ENCODE measurements around the gene ABCC9.
"Not testable (repeated sequence)": the region's sequence is repeated elsewhere in the genome, so short reads cannot be mapped to it uniquely, and the experiment has no call there.

Gene ABCC9

DNA sequence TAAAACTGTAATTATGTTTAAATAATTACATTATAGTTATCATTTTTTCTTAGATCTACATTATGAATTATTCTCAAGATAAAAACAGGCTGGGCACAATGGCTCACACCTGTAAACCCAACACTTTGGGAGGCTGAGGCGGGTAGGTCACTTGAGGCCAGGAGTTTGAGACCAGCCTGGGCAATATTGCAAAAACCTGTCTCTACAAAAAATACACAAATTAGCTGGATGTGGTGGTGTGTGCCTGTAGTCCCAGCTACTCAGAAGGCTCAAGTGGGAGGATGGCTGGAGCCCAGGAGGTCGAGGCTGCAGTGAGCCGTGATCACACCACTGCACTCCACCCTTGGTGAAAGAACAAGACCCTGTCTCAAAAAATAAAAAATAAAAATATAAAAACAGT is 126.4 kb downstream of the ABCC9 start:
- no peak overlapping the region for H4K12ac ChIP-seq (ENCODE audit: low read depth, low read length)

DNA sequence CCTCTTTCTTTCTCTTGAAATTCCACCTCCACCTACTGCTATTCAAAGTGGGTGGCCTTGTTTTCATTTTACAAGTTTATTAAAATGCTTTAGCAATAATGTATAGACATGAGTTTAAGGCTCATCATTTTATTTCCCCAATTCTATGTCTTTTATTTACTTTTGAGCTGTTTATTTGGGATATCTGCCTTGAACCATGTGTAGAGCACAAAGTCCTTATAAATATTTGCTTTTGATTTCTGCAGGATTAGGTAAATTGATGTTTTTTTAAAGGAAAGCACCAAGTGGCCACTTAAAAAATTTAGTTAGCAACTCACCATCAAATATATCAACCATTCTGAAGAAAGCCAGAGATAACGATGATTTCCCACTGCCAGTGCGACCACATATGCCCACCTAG is 126.9 kb downstream of the ABCC9 start:
- no peaks in the 10 kb centered on the region for H3K79me2 ChIP-seq (ENCODE audit: control insufficient read depth, insufficient read depth, low read length, poor library complexity)
- no peaks in the 10 kb centered on the region for H3K79me1 ChIP-seq (ENCODE audit: low read length)
- no peak overlapping the region for H3K23ac ChIP-seq (ENCODE audit: low read length)
- no peak overlapping the region for H2AK5ac ChIP-seq (ENCODE audit: low read length)
- no peak overlapping the region for H3K27ac ChIP-seq (ENCODE audit: low read depth, low read length)
- H4K91ac ChIP-seq (ENCODE audit: low read depth, low read length) = no peak overlapping the region
- H3K9me3 ChIP-seq (ENCODE audit: insufficient read depth, low read depth, low read length) = no peaks in the 10 kb centered on the region
- no peak overlapping the region for H3K9ac ChIP-seq (ENCODE audit: low read length)
- H4K12ac ChIP-seq (ENCODE audit: low read depth, low read length) = no peak overlapping the region
- H3K4ac ChIP-seq (ENCODE audit: low read depth, low read length) = no peak overlapping the region
- H3K27me3 ChIP-seq (ENCODE audit: insufficient read depth, low read length) = no peaks in the 10 kb centered on the region
- WGBS (ENCODE audit: extremely low coverage, insufficient coverage, insufficient read length) = no CpG with 5 or more reads among the region's 2 CpGs
- no peak overlapping the region for H3K14ac ChIP-seq (ENCODE audit: low read length)
- H2BK5ac ChIP-seq (ENCODE audit: low read depth, low read length, poor library complexity) = no peak overlapping the region
- no peaks in the 10 kb centered on the region for H3K4me1 ChIP-seq (ENCODE audit: control insufficient read depth in 1 of 2, insufficient read depth in 2 of 2, low read length in 2 of 2)
- H3K36me3 ChIP-seq (ENCODE audit: control insufficient read depth in 1 of 2, insufficient read depth in 2 of 2, low read length in 2 of 2) = no peaks in the 10 kb centered on the region
- H3K4me2 ChIP-seq (ENCODE audit: low read length) = no peak overlapping the region
- no peak overlapping the region for H3K18ac ChIP-seq (ENCODE audit: low read length)
- no peak overlapping the region for H3K4me3 ChIP-seq (ENCODE audit: low read depth, low read length)
- H2AFZ ChIP-seq (ENCODE audit: insufficient read depth, low read length, poor library complexity) = no peak overlapping the region
- H4K8ac ChIP-seq (ENCODE audit: low read depth, low read length) = no peak overlapping the region
- no peak overlapping the region for H2BK12ac ChIP-seq (ENCODE audit: low read length)
- no peak overlapping the region for H2BK120ac ChIP-seq (ENCODE audit: insufficient read depth, low read length, poor library complexity)
- DNase-seq = no peak

More for the DNA sequence above, 126.4 kb downstream of the ABCC9 start:
- Histone ChIP-seq H3K4me1 (ENCODE audit: control insufficient read depth in 1 of 2, insufficient read depth in 2 of 2, low read length in 2 of 2) (no peaks in the 10 kb centered on the region), H3K9ac (ENCODE audit: low read length) (no peak overlapping the region), H3K36me3 (ENCODE audit: control insufficient read depth in 1 of 2, insufficient read depth in 2 of 2, low read length in 2 of 2) (no peaks in the 10 kb centered on the region), H3K4ac (ENCODE audit: low read depth, low read length) (no peak overlapping the region), H3K9me3 (ENCODE audit: insufficient read depth, low read depth, low read length) (no peaks in the 10 kb centered on the region), H3K79me1 (ENCODE audit: low read length) (no peaks in the 10 kb centered on the region), H3K27me3 (ENCODE audit: insufficient read depth, low read length) (no peaks in the 10 kb centered on the region), H3K4me3 (ENCODE audit: low read depth, low read length) (no peak overlapping the region), H3K4me2 (ENCODE audit: low read length) (no peak overlapping the region), H2BK5ac (ENCODE audit: low read depth, low read length, poor library complexity) (no peak overlapping the region), H2BK12ac (ENCODE audit: low read length) (no peak overlapping the region), H3K14ac (ENCODE audit: low read length) (no peak overlapping the region), H3K27ac (ENCODE audit: low read depth, low read length) (no peak overlapping the region), H2AFZ (ENCODE audit: insufficient read depth, low read length, poor library complexity) (no peak overlapping the region), H2BK120ac (ENCODE audit: insufficient read depth, low read length, poor library complexity) (no peak overlapping the region), H2AK5ac (ENCODE audit: low read length) (no peak overlapping the region), H3K79me2 (ENCODE audit: control insufficient read depth, insufficient read depth, low read length, poor library complexity) (no peaks in the 10 kb centered on the region), H3K18ac (ENCODE audit: low read length) (no peak overlapping the region), H4K8ac (ENCODE audit: low read depth, low read length) (no peak overlapping the region), H3K23ac (ENCODE audit: low read length) (no peak overlapping the region), H4K91ac (ENCODE audit: low read depth, low read length) (no peak overlapping the region)
- no peak for DNase-seq
- WGBS (ENCODE audit: extremely low coverage, insufficient coverage, insufficient read length) = no CpG with 5 or more reads among the region's 3 CpGs

GRCh38 chr12:21813751-21814150 is 127.5 kb downstream of the ABCC9 start:
- H4K12ac ChIP-seq (ENCODE audit: low read depth, low read length) = no peak overlapping the region
- H4K91ac ChIP-seq (ENCODE audit: low read depth, low read length) = no peak overlapping the region
- H3K4me2 ChIP-seq (ENCODE audit: low read length) = no peak overlapping the region
- H3K4me1 ChIP-seq (ENCODE audit: control insufficient read depth in 1 of 2, insufficient read depth in 2 of 2, low read length in 2 of 2) = no peaks in the 10 kb centered on the region
- H2BK5ac ChIP-seq (ENCODE audit: low read depth, low read length, poor library complexity) = no peak overlapping the region
- H3K4ac ChIP-seq (ENCODE audit: low read depth, low read length) = no peak overlapping the region
- no peak overlapping the region for H3K9ac ChIP-seq (ENCODE audit: low read length)
- no peak for DNase-seq
- H3K79me1 ChIP-seq (ENCODE audit: low read length) = no peaks in the 10 kb centered on the region
- H3K23ac ChIP-seq (ENCODE audit: low read length) = no peak overlapping the region
- H3K4me3 ChIP-seq (ENCODE audit: low read depth, low read length) = no peak overlapping the region
- WGBS (ENCODE audit: extremely low coverage, insufficient coverage, insufficient read length) = no CpG with 5 or more reads among the region's 3 CpGs
- no peak overlapping the region for H3K18ac ChIP-seq (ENCODE audit: low read length)
- no peak overlapping the region for H3K14ac ChIP-seq (ENCODE audit: low read length)
- H3K36me3 ChIP-seq (ENCODE audit: control insufficient read depth in 1 of 2, insufficient read depth in 2 of 2, low read length in 2 of 2) = no peaks in the 10 kb centered on the region
- no peak overlapping the region for H3K27ac ChIP-seq (ENCODE audit: low read depth, low read length)
- no peak overlapping the region for H2AFZ ChIP-seq (ENCODE audit: insufficient read depth, low read length, poor library complexity)
- H2BK12ac ChIP-seq (ENCODE audit: low read length) = no peak overlapping the region
- no peaks in the 10 kb centered on the region for H3K9me3 ChIP-seq (ENCODE audit: insufficient read depth, low read depth, low read length)
- H3K79me2 ChIP-seq (ENCODE audit: control insufficient read depth, insufficient read depth, low read length, poor library complexity) = no peaks in the 10 kb centered on the region
- H4K8ac ChIP-seq (ENCODE audit: low read depth, low read length) = no peak overlapping the region
- no peaks in the 10 kb centered on the region for H3K27me3 ChIP-seq (ENCODE audit: insufficient read depth, low read length)
- no peak overlapping the region for H2BK120ac ChIP-seq (ENCODE audit: insufficient read depth, low read length, poor library complexity)
- no peak overlapping the region for H2AK5ac ChIP-seq (ENCODE audit: low read length)

DNA sequence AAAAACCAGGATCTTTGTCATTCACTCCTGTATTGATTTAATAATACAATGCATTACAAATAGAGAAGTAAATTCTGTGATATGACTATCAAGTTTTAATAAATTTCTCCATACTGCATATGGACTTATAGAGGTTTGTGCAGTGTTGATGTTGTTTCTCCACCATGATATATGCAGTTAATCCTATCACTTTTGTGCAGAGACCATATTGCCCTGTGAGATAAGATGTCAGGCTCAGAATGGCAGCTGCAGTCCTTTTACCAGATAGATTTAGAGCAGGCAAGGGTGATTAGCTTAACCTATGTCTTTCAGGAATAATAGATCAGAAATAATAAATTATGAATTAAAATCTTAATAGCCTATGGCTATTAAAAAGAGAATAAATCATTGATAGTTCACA is 128.1 kb downstream of the ABCC9 start:
- no peaks in the 10 kb centered on the region for H3K9me3 ChIP-seq (ENCODE audit: insufficient read depth, low read depth, low read length)
- H3K4me2 ChIP-seq (ENCODE audit: low read length) = no peak overlapping the region
- no peak overlapping the region for H4K8ac ChIP-seq (ENCODE audit: low read depth, low read length)
- no peak overlapping the region for H4K12ac ChIP-seq (ENCODE audit: low read depth, low read length)
- H2BK5ac ChIP-seq (ENCODE audit: low read depth, low read length, poor library complexity) = no peak overlapping the region
- no peak overlapping the region for H2BK12ac ChIP-seq (ENCODE audit: low read length)
- no peaks in the 10 kb centered on the region for H3K36me3 ChIP-seq (ENCODE audit: control insufficient read depth in 1 of 2, insufficient read depth in 2 of 2, low read length in 2 of 2)
- no peak overlapping the region for H3K4ac ChIP-seq (ENCODE audit: low read depth, low read length)
- no peaks in the 10 kb centered on the region for H3K79me2 ChIP-seq (ENCODE audit: control insufficient read depth, insufficient read depth, low read length, poor library complexity)
- no peak overlapping the region for H3K14ac ChIP-seq (ENCODE audit: low read length)
- H3K4me1 ChIP-seq (ENCODE audit: control insufficient read depth in 1 of 2, insufficient read depth in 2 of 2, low read length in 2 of 2) = no peaks in the 10 kb centered on the region
- H3K9ac ChIP-seq (ENCODE audit: low read length) = no peak overlapping the region
- no peak overlapping the region for H3K4me3 ChIP-seq (ENCODE audit: low read depth, low read length)
- no peak overlapping the region for H3K27ac ChIP-seq (ENCODE audit: low read depth, low read length)
- no peak overlapping the region for H4K91ac ChIP-seq (ENCODE audit: low read depth, low read length)
- no peak for DNase-seq
- H2BK120ac ChIP-seq (ENCODE audit: insufficient read depth, low read length, poor library complexity) = no peak overlapping the region
- H3K18ac ChIP-seq (ENCODE audit: low read length) = no peak overlapping the region
- no peak overlapping the region for H2AFZ ChIP-seq (ENCODE audit: insufficient read depth, low read length, poor library complexity)
- no peaks in the 10 kb centered on the region for H3K27me3 ChIP-seq (ENCODE audit: insufficient read depth, low read length)
- H3K23ac ChIP-seq (ENCODE audit: low read length) = no peak overlapping the region
- H2AK5ac ChIP-seq (ENCODE audit: low read length) = no peak overlapping the region
- H3K79me1 ChIP-seq (ENCODE audit: low read length) = no peaks in the 10 kb centered on the region

GRCh38 chr12:21812340-21812739 is 128.9 kb downstream of the ABCC9 start:
- H3K9ac ChIP-seq (ENCODE audit: low read length); H3K36me3 ChIP-seq (ENCODE audit: control insufficient read depth in 1 of 2, insufficient read depth in 2 of 2, low read length in 2 of 2); H3K4ac ChIP-seq (ENCODE audit: low read depth, low read length); H2AFZ ChIP-seq (ENCODE audit: insufficient read depth, low read length, poor library complexity); DNase-seq; H3K4me2 ChIP-seq (ENCODE audit: low read length); H3K18ac ChIP-seq (ENCODE audit: low read length); H3K9me3 ChIP-seq (ENCODE audit: insufficient read depth, low read depth, low read length); H4K12ac ChIP-seq (ENCODE audit: low read depth, low read length); H4K8ac ChIP-seq (ENCODE audit: low read depth, low read length); H3K27me3 ChIP-seq (ENCODE audit: insufficient read depth, low read length); H2BK120ac ChIP-seq (ENCODE audit: insufficient read depth, low read length, poor library complexity); H2BK5ac ChIP-seq (ENCODE audit: low read depth, low read length, poor library complexity); H3K23ac ChIP-seq (ENCODE audit: low read length); H3K14ac ChIP-seq (ENCODE audit: low read length); H3K4me3 ChIP-seq (ENCODE audit: low read depth, low read length); H3K4me1 ChIP-seq (ENCODE audit: control insufficient read depth in 1 of 2, insufficient read depth in 2 of 2, low read length in 2 of 2); H2BK12ac ChIP-seq (ENCODE audit: low read length); H3K79me1 ChIP-seq (ENCODE audit: low read length); H3K27ac ChIP-seq (ENCODE audit: low read depth, low read length); H2AK5ac ChIP-seq (ENCODE audit: low read length); H4K91ac ChIP-seq (ENCODE audit: low read depth, low read length); H3K79me2 ChIP-seq (ENCODE audit: control insufficient read depth, insufficient read depth, low read length, poor library complexity): not testable (repeated sequence)
- WGBS (ENCODE audit: extremely low coverage, insufficient coverage, insufficient read length) = no CpG with 5 or more reads among the region's 2 CpGs
